PC-9 (cell line): ENCODE measurements around the gene CPNE1.

Experiments
- EZH2 ChIP-seq: fragments of 200-600 bp; sonication (generic); IDR thresholded peaks from 2 replicates; pipeline ENCODE4 v1.8.0; 2017; ENCODE audit warnings: antibody characterized with exemption, low read depth
- TF ChIP-seq, protein P1 (sequence below): fragments of 200-600 bp; sonication (generic); conservative IDR thresholded peaks from 2 replicates; pipeline ENCODE4 v1.6.1; 2017; ENCODE audit warnings: mixed run types, antibody characterized with exemption, mild to moderate bottlenecking, moderate library complexity

DNA sequence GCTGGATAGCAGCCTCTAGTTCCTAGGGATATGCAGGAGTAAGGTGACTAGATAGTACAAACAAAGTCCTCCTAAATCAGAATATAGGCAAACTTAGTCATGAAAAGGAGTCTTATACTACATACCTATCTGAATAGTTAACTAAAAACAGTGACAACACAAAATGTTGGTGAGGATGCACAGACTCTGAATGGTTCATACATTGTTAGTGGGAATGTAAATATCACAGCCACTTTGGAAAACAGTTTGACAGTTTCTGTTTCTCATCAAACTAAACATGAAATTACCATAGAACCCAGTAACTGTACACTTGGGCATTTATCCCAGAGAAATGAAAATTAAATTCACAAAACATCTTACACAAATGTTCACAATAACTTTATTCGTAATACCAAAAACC is 17.3 kb upstream of the CPNE1 start:
- TF ChIP-seq, protein P1, sequence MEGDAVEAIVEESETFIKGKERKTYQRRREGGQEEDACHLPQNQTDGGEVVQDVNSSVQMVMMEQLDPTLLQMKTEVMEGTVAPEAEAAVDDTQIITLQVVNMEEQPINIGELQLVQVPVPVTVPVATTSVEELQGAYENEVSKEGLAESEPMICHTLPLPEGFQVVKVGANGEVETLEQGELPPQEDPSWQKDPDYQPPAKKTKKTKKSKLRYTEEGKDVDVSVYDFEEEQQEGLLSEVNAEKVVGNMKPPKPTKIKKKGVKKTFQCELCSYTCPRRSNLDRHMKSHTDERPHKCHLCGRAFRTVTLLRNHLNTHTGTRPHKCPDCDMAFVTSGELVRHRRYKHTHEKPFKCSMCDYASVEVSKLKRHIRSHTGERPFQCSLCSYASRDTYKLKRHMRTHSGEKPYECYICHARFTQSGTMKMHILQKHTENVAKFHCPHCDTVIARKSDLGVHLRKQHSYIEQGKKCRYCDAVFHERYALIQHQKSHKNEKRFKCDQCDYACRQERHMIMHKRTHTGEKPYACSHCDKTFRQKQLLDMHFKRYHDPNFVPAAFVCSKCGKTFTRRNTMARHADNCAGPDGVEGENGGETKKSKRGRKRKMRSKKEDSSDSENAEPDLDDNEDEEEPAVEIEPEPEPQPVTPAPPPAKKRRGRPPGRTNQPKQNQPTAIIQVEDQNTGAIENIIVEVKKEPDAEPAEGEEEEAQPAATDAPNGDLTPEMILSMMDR, result no peak
- TF ChIP-seq EZH2, result no peak
